T-helper 2 cell (primary cell): ENCODE measurements around the gene CHMP6.
A peak's percentile ranks its signal among the peaks of the same experiment; 100 is the strongest.

ENCODE experiments used
- DNase-seq, 5 experiments: peaks; one replicate each; pipeline versions ENCODE4 v3.0.0 to v3.0.0-alpha.2; 2012 to 2022
- total RNA-seq, 2 donors: gene quantifications; one replicate each; lab custom pipeline; 2026; lab: John Stamatoyannopoulos, UW

Gene CHMP6
- total RNA-seq, result 12.8 to 17.4 reads per million in 2 donors

DNA sequence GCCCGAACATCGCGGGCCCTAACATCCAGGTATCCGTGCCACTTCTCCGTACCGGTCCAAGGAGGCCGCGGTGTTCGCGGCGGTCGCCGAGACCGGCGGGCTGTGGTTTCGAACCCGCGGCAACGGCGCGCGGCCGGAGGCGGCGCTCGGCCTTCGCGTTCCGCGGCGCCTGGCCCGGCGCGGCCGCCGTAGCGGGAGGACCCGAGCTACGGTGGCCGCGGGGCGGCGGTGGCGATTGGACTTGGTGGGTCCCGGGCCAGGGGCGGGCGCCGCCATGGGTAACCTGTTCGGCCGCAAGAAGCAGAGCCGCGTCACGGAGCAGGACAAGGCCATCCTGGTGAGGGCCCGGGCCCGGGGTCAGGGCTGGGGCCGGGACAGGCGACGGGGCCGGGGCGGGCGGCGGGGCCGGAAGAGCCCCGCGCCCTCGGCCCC, at the start of gene CHMP6:
Gene CHMP6 (plus strand): TSS at position 197 of the 432 bp plus-strand sequence. CDS start 78 bp downstream, at position 275.
- DNase-seq, result peak; percentile 47 to 88 (median 61)

DNA sequence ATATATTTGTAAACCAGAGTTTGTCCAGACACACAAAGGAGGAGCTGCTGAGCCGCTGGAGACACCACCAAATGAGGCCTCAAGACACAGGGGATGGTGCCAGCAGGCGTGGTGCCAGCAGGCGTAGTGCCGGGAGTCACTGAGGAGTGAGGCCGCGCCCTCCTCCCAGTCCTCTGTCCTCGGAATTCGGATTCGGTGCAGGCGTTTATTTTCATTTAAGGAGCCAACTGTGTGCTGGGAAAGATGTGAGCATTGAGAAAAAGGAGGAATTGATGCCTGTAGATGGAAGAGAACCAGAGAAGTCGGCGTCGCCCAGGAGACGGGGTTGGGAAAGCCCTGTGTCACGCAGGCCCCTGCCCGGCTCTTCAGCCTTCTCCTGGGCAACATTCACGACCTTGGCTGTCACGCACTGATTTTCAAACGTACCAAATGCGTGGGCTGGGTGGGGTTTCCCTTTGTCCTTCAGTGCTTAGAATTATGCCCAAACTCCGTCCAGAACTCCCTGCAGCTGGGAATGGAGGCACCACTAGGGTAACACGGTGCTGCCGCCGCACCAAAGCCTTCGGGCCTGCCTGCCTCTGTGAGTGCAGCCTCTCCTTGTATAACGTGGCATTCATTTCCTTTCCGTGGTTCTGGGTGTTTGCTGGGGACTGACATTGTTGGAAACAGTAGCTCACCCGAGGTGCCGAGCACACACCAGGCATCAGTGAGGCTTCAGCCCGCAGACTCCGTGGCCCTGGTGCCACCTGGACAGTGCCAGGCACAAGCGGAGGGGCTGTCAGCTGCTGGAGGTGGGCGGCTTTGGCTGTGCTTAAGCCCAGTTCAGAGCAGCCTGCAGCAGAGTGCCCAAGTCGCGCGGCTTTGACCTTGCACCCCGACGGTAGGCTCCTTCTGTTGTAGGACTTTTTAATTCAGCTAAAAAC, 49.0 kb upstream of the CHMP6 start:
- DNase-seq, result peak in 1 of 5 experiments; percentile 3

DNA sequence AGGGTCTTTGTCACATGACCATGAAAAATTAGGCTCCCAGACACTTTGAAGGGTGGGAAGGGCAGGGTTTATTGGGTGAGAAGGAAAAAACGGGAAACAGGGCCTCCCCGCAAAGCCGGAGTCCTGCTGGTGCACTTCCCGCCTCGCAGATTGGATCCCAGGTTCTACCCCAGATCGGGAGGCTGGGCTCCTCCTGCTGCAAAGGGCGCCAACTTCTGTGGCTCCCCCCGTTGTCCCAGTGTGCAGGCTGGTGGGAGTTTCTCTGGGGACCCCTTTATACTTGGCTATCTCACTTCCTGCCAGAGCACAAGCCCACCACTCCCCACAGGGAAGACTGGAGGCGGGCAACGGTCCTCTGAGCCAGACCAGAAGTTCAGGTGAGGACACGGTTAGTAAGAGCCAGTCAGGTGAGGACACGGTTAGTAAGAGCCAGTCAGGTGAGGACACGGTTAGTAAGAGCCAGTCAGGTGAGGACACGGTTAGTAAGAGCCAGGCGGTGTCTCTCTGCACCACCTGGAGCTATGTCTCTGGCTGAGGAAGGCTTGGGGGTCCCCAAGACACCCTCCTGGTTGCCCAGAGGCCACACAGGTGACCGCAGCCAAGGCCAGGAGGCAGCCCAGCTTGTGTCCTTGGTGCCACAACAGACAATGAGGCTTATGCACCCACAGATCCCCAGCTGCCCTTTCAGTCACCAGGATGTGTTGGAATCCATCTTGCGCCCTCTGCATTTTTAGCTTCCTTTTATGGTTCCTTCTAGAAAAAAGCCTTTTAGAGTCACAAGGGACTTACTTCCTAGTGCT, 48.1 kb upstream of the CHMP6 start:
- DNase-seq, result peak in 1 of 5 experiments; percentile 4

DNA sequence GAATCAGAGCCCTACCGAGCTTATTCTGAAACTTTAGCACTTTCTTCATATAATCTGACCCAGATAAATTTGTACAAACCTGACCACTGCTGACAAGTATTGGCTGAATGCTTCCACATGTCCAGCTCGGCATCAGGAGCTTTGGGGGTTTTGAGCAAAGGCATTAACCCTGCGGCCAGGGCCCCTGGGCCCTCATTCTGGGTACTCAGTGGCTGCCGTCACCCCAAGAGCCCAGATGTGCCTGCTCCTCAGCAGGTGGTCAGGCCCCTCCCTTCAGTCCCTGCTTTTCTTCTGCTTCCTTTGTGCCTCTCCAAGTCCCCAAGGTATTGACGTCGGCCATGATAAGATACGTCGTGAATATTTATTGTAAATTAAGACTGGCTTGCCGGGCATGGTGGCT, 47.3 kb upstream of the CHMP6 start:
- DNase-seq, result no peak

DNA sequence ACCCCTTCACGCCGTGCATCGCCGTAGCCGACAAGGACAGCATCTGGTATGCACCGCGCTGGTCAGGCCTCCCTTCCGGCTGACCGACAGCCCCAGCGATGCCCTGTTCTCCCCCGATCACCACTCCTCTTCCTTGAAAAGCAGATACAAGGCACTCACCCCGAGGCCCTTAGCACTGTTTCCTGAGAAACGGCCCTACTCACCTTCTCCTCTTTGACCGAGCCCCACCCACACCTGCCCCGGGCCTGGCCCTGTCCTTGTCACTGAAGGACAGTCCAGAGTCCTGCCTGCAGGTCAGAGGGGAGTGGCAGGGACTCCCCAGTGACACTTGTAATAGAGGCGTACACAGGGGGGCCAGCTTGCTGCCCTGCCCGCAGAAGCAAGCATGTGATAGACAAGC, 45.9 kb upstream of the CHMP6 start:
- DNase-seq, result no peak

DNA sequence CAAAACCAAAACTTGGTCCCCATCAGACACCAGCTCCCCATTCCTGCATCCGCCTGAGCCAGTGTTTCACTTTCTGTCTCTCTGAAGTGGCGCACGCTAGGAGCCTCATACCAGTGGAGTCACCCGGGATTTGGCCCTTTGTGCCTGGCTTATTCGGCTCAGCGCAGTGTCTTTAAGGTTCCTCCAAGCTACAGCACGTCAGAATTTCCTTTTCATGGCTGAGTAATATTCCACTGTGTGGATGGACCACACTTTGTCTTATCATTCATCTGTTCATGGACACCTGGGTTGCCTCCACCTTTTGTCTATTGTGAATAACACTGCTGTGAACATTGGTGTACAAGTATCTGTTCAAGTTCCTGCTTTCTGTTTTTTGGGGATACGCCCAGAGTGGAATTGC, 45.2 kb upstream of the CHMP6 start:
- no peak for DNase-seq

DNA sequence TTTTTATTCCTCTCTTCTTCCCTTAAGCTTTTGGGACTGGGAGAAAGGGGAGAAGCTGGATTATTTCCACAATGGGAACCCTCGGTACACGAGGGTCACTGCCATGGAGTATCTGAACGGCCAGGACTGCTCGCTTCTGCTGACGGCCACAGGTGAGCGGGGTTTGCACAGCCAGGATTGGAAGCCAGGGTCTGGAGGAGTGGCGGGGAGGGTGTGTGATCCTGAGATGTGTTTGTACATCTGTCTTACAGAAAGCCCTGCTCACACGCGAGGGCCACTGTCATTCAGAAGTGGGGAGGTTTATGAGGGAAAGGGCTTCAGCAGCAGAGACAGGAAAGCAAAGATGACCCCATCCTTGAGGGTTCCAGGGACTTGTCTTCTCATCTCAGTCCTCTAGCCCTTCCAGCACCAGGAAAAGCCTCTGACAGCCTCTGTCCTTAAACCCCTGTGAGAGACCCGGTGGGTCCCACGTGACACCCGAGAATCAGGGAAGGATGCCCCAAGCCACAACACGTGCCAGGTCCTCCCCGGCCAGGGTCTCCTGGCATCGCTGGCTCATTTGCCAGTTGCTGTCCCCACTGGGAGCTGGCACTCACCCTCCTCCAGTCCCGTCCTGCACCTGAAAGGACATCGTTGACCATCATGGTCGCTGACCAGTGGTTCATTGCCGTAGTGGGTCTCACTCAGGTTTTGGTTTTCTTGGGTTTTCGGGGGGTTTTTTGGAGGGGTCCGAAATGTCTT, 44.3 kb upstream of the CHMP6 start:
- DNase-seq, result peak in 1 of 5 experiments; percentile 6

DNA sequence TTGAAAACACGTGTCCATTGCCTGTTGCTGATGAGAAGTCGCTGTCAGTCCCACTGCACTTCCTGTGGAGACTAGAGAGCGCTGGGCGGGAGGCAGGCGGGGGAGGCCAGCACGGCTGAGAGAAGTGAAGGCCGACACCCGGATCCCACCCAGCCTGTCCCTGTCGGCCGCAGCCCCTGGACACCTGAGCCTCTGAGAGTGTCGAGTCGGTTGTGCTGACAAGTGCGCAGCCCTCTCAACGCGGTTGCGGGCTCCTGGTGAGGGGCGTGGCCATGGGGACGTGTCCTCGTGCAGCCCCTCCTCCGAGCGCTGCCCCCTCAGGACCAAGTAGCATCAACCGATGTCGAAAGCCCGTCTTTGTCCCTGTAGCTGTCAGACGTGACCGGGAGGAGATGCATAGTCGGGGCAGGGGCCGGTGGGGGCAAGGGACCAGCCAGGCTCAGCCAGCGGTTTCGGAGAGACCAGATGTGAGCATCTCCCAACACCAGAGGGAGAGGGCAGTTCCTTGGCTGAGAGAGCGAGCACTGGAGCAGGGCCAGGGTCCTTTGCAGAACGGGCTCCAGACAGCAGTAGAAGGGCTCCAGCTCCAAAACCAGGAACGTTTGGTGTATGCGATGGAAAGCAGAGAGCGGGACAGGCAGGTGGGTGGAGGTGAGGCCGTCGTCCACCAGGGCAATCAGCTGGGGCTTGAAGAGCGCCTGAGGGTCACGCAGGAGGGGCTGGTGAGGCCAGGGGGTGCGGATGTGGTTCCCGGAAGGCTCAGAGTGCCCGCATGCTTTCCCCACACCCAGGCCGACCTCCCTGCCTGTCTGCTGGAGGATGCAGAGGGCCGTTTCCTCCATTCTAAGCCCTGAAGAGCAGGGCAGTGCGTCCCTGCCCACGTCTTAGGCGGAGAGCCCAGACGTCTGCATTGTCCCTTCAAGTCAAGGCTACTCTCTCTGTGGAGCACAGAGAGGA, 43.3 kb upstream of the CHMP6 start:
- DNase-seq, result no peak

DNA sequence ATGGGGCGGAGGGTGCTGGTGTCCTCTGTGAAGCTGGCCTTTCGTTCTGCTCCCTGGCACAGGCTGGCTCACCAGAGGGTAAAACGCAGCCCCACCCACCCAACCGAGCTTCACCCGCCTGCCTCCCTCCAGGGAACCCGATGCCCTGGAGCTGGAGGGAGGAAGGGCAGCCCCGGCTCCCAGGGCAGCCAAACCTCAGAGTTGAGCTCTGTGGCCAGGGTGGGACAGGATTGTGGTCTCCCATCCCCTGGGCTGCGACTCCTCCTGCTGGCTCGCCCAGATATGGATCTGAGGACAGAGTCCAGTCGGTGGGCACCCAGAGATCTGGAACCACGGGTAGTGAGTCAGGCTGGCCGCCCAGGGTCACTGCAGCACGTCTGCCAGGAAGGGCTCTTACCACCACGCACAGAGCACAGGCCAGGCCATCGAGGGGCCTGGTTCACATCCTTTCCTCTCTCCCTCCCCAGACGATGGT, 42.6 kb upstream of the CHMP6 start:
- DNase-seq, result no peak

DNA sequence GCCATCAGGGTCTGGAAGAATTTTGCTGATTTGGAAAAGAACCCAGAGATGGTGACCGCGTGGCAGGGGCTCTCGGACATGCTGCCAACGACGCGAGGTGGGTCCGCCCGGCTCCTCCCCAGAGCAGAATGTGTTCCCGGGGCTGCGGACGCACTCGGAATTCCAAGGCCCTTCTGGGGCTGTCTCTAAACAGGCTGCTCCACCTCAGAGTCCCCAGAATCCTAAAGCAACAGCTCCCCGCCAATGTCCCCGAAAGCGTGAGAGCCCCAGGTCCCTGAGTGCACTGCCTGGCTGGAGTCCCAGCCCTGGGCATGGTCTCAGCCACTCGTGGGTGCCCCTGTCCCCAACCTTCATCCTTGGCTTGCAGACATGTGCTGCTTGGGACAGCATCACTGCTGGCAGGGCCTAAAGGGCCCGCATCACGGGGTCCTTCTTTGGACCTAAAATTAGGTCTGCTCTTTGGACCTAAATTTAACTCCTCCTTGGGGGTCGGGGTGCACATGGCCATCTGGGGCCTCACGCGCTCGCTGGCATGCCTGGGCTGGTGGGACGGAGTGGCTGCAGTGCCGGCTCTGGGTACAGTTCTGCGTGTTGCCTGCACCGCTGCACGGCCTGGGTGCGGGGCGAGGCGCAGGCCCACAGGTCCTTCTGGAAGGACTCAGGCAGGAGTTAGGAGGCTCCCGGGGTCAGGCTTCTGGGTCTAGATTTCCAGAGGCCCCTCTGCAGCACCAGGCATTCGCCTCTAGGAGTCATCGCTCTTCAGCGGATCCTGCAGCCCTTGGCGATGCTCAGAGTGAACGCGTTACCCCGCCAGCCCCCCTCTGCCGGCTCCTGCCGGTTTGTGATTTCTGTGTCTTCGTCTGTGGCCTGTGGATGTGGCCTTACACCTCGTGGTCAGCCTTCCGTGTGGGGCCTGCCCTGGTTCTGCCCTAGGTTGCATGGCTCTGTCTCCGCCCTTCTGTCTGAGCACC, 41.9 kb upstream of the CHMP6 start:
- peak in 1 of 5 experiments; percentile 6 for DNase-seq

DNA sequence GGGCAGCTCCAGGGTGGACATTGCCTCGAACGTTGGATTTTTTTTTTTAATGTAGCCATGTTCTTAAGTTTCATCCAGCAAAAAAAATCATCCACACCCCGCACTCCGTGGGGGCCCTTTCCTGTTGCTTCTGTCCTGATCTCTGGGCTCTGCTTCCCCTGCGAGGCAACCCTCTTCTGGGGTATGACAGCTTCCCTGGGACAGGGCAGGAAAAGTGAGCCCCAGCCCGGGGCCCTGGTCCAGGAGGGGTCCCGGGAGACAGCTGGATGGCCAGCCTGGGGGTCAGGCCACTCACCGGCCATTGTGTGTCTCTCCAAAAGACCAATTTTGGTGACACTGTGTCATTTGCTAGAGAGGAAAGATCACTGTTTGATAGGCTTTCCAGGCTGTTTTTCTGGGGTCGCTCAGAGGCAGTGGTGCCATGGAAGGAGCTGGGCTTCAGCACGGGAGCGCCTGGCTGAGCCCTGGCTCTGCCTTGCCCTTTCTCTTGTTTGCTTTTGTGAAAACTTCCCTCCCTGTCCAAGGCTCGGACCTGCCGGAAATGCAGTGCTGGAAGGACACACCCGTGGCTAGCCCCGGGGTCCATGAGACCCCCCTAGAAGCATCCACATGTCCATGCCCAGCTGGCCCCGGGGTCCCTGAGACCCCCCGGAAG, 41.0 kb upstream of the CHMP6 start:
- no peak for DNase-seq

DNA sequence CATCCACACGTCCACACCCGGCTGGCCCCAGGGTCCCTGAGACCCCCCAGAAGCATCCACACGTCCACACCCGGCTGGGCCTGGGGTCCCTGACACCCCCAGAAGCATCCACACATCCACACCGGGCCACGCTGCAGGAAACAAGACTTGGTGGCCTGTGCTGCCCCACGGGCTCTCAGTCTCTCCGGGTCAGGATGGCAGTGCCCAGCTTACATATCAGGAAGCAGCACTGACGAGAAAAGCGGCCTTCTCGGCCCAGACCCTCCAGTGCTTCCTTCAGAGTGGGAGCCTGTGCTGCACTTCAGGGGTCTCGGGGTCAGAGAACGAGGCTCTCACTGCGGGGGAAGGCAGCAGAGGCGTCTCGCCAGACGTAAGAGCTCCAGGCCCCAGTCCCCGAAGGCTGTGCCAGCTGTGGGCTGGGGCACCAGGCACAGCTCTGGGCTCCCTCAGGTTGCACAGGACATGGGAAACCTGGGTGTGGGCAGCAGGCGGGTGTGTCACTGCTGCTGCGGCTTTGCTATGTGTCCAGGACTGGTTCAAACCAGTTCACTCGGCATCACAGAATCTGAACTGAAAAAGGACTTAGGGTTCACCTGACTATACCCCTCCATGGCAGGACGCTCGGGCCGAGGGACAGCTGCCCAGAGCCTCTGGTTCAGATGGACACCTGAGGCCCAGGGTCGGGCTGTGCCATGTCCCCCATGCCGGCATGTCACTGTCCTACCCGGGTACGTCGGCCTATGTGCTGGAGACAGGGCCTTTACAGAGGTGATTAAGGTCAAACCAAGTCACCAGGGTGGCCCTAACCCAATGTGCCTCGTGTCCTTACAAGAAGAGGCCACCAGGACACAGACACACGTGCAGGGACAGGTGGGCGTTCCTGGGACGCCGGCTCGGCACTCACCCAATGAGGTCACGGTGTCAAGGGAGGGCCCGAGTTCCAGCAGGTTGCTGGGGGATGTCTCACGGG, 40.2 kb upstream of the CHMP6 start:
- peak in 2 of 5 experiments; percentile 8 to 41 for DNase-seq

DNA sequence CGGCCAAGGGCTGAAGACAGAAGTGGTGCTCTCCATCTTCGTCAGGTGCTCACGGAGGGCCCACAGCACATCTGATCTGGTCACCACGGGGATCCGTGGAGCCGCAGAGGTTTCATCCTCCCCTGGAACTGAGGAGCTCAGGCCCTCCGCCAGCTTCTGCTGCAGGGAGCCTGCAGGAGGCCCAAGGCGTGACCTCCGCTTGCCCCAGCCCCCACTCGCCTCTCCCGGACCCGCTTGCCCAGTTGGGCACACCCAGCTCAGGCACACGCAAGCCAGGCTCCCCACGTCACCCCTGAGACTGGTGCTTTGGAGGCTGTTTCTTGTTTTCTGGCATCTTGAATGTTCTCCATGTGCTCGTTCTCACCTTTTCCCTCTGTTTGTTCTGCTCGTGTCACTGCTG, 39.4 kb upstream of the CHMP6 start:
- no peak for DNase-seq

DNA sequence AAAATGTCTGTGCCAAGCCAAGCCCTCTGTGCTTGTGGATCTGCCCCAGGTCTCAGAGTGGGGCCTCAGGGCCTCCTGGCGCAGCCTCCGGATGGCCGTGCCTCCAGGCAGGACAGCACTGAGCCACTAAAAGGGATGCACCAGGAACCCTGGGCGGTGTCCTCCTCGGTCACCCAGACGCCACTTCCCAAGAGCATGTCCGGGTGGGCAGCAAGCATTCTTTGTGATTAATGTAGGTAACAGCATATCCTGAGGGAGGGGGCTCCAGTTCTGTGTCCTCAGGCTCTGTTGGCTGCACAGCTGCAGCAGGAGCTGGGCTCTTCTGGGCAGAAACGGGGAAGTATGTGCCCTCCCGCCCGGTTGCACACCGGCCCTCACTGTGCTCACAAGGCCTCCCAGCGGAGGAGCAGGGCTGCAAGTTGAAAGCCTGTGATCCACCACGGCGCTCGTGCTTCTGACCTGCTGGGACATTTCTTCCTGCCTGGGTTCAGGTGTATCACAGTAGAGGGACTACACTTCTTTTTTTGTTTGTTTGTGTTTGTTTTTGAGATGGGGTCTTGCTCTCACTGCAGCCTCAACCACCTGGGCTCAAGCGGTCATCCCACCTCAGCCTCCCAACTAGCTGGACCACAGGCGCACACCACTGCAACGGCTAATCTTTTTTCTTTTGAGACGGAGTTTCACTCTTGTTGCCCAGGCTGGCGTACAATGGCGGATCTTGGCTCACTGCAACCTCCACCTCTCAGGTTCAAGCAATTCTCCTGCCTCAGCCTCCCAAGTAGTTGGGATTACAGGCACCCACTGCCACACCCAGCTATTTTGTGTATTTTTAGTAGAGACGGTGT, 37.9 kb upstream of the CHMP6 start:
- DNase-seq, result no peak

DNA sequence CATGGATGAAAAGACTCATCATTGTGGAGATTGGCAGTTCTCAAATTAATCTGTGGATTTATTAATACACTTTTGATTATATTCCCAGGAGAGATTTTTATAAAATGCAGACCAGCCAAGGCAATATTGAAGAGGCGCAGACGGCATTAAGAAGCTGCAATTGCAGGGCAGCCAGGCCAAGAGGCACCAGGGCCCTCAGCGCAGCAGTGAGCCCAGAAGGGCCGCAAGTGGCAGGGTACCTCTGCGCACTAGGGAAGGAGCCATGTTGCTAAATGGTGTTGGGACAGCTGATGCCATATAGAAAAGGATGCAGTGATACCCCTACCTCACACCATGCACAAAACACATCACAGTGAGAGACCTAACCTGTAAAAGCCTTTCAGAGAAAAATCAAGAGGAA, 36.6 kb upstream of the CHMP6 start:
- DNase-seq, result no peak

DNA sequence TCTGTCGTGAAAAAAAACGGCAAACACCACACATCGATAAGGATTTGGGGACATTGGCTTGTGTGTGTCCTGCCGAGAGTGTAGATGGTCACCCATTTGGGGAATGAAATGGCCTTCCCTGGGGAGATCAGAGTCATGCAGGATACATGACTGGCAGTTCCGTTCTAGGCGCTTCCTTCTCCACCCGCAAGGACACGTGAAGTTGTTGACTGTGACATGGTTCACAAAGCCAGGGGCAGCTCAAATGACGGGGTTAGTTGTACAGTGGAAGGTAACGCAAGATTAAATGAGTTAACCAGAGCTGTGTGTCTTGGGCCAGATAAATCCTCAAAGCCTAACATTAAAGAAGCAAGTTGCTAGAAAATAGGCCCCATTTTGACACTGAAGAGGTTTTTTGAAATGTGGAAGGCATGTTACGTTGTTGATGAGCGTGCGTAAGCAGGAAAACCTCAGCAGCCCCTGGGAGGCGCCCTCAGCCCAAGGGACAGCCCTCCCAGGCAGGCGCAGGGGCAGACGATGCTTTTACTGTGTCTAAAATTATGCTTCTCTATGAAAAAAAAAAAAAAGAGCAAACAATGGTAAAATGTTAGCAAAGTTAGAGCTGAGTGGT, 35.9 kb upstream of the CHMP6 start:
- no peak for DNase-seq
